Neural progenitor cell (in vitro differentiated cells): ENCODE data around the gene CENPH. TPM values are rescaled to one million over a fixed set of nuclear protein-coding genes. Genes with fewer than 3 reads are reported as not detected.

ENCODE experiments used
- DNase-seq: peaks from one replicate; pipeline ENCODE4 v3.0.0-alpha.2; 2016; ENCODE audit warnings: low spot score
- H2AFZ ChIP-seq: fragments of 200-600 bp; sonication (generic); replicated peaks from 2 replicates; pipeline ENCODE4 v1.6.1; 2016; ENCODE audit warnings: antibody characterized with exemption
- H3F3A ChIP-seq: fragments of 200-600 bp; sonication (generic); 2 replicates; pipeline ENCODE4 v1.6.1; 2016; ENCODE audit warnings: antibody characterized with exemption, low read depth
- H3K27ac ChIP-seq: fragments of 200-600 bp; sonication (generic); 2 replicates; pipeline ENCODE4 v1.5.1; 2016; ENCODE audit warnings: mild to moderate bottlenecking
- H3K27me3 ChIP-seq: fragments of 200-600 bp; sonication (generic); 2 replicates; pipeline ENCODE4 v1.6.1; 2016; ENCODE audit warnings: mild to moderate bottlenecking, moderate library complexity
- H3K36me3 ChIP-seq: fragments of 200-600 bp; sonication (generic); 2 replicates; pipeline ENCODE4 v1.5.1; 2016
- H3K4me1 ChIP-seq: fragments of 200-600 bp; sonication (generic); 2 replicates; pipeline ENCODE4 v1.6.1; 2016; ENCODE audit warnings: mixed run types
- H3K4me2 ChIP-seq: fragments of 200-600 bp; sonication (generic); 2 replicates; pipeline ENCODE4 v1.6.1; 2016
- H3K4me3 ChIP-seq: fragments of 200-600 bp; sonication (generic); 2 replicates; pipeline ENCODE4 v1.5.1; 2016
- H3K79me2 ChIP-seq: fragments of 200-600 bp; sonication (generic); 2 replicates; pipeline ENCODE4 v1.6.1; 2016; ENCODE audit warnings: low read depth
- H3K9ac ChIP-seq: fragments of 200-600 bp; sonication (generic); 2 replicates; pipeline ENCODE4 v1.6.1; 2016
- H3K9me3 ChIP-seq: fragments of 200-600 bp; sonication (generic); 2 replicates; pipeline ENCODE4 v1.5.1; 2016; ENCODE audit warnings: low read depth
- H4K20me1 ChIP-seq: fragments of 200-600 bp; sonication (generic); 2 replicates; pipeline ENCODE4 v1.6.1; 2016; ENCODE audit warnings: low read depth
- H3K27ac Mint-ChIP-seq: 3 replicates; pipeline ENCODE4 v1.8.0; 2021; ENCODE audit warnings: mixed read lengths
- H3K27me3 Mint-ChIP-seq: 2 replicates; pipeline ENCODE4 v1.8.0; 2022; ENCODE audit warnings: low read depth, mild to moderate bottlenecking, inconsistent platforms, moderate library complexity, mixed read lengths; ENCODE audit not compliant: insufficient read depth
- H3K36me3 Mint-ChIP-seq: 3 replicates; pipeline ENCODE4 v1.8.0; 2021; ENCODE audit warnings: mixed read lengths
- H3K4me1 Mint-ChIP-seq: 3 replicates; pipeline ENCODE4 v1.8.0; 2021; ENCODE audit warnings: mixed read lengths
- H3K4me3 Mint-ChIP-seq: 3 replicates; pipeline ENCODE4 v1.8.0; 2021; ENCODE audit warnings: mild to moderate bottlenecking, moderate library complexity, mixed read lengths
- H3K9me3 Mint-ChIP-seq: 3 replicates; pipeline ENCODE4 v1.8.0; 2020; ENCODE audit warnings: mixed read lengths
- CTCF ChIP-seq: fragments of 200-600 bp; sonication (generic); IDR thresholded peaks from 2 replicates; pipeline ENCODE4 v1.5.1; 2017; ENCODE audit warnings: antibody characterized with exemption, mild to moderate bottlenecking
- EZH2 ChIP-seq: fragments of 200-600 bp; sonication (generic); IDR thresholded peaks from 2 replicates; pipeline ENCODE4 v1.6.1; 2017; ENCODE audit warnings: antibody characterized with exemption, mild to moderate bottlenecking, moderate library complexity
- EZH2phosphoT487 ChIP-seq: fragments of 200-600 bp; sonication (generic); IDR thresholded peaks from 2 replicates; pipeline ENCODE4 v1.6.1; 2017; ENCODE audit warnings: antibody characterized with exemption
- total RNA-seq: library from RNA; depleted of rRNA; stranded (reverse); fragments of >200 nt; gene quantifications from 2 replicates; pipeline ENCODE4 v1.2.3, GENCODE V29; 2015; ENCODE audit warnings: low replicate concordance

The CENPH gene
- total RNA-seq, 1 donor from 2014 or later = 303 TPM

- H4K20me1 ChIP-seq = no peaks in the 10 kb centered on the region
- Mint-ChIP-seq H3K9me3 (no peaks in the 10 kb centered on the region), H3K4me3 (no peak overlapping the region), H3K27me3 (no peaks in the 10 kb centered on the region), H3K27ac (no peak overlapping the region), H3K36me3 (peaks cover 7% of the 10 kb centered on the region), H3K4me1 (no peaks in the 10 kb centered on the region)
- H3K9ac ChIP-seq = no peak overlapping the region
- no peaks in the 10 kb centered on the region for H3K9me3 ChIP-seq
- H3K4me3 ChIP-seq = no peak overlapping the region
- no peak overlapping the region for H3K4me2 ChIP-seq
- peaks cover 15% of the 10 kb centered on the region for H3K79me2 ChIP-seq
- H3K27me3 ChIP-seq = no peaks in the 10 kb centered on the region
- H3K27ac ChIP-seq = no peak overlapping the region
- DNase-seq = no peak
- H3K36me3 ChIP-seq = peaks cover 10% of the 10 kb centered on the region
- TF ChIP-seq EZH2phosphoT487 (no peak), EZH2 (no peak), CTCF (no peak)
- no peaks in the 10 kb centered on the region for H3K4me1 ChIP-seq
- no peak overlapping the region for H2AFZ ChIP-seq
- H3F3A ChIP-seq = no peaks in the 10 kb centered on the region
Observed at GRCh38 chr5:69225860-69226259, 36.5 kb downstream of the CENPH start.

GRCh38 chr5:69230181-69230580 is 40.8 kb downstream of the CENPH start:
- Histone ChIP-seq H3K27ac (no peak overlapping the region), H3K9me3 (no peaks in the 10 kb centered on the region), H3F3A (no peaks in the 10 kb centered on the region), H3K36me3 (peaks cover 10% of the 10 kb centered on the region), H3K4me3 (no peak overlapping the region), H3K4me2 (no peak overlapping the region), H4K20me1 (no peaks in the 10 kb centered on the region), H2AFZ (no peak overlapping the region), H3K9ac (no peak overlapping the region), H3K79me2 (peaks cover 5% of the 10 kb centered on the region), H3K4me1 (peaks cover 3% of the 10 kb centered on the region), H3K27me3 (no peaks in the 10 kb centered on the region)
- H3K27me3 Mint-ChIP-seq = no peaks in the 10 kb centered on the region
- no peak for DNase-seq
- no peak overlapping the region for H3K4me3 Mint-ChIP-seq
- peaks cover 8% of the 10 kb centered on the region for H3K4me1 Mint-ChIP-seq
- TF ChIP-seq EZH2 (no peak), EZH2phosphoT487 (no peak), CTCF (no peak)
- H3K27ac Mint-ChIP-seq = no peak overlapping the region
- no peaks in the 10 kb centered on the region for H3K9me3 Mint-ChIP-seq
- H3K36me3 Mint-ChIP-seq = peaks cover 4% of the 10 kb centered on the region

GRCh38 chr5:69231281-69231680 is 41.9 kb downstream of the CENPH start:
- no peaks in the 10 kb centered on the region for H3K9me3 Mint-ChIP-seq
- Histone ChIP-seq H2AFZ (no peak overlapping the region), H3K27me3 (no peaks in the 10 kb centered on the region)

More at GRCh38 chr5:69231281-69231680, 41.9 kb downstream of the CENPH start:
- no peak for TF ChIP-seq EZH2
- no peak for TF ChIP-seq CTCF
- TF ChIP-seq EZH2phosphoT487 = no peak
- H3K9ac ChIP-seq = no peak overlapping the region
- H3K36me3 ChIP-seq = peaks cover 10% of the 10 kb centered on the region
- H4K20me1 ChIP-seq = no peaks in the 10 kb centered on the region
- no peak overlapping the region for H3K27ac ChIP-seq
- H3F3A ChIP-seq = no peaks in the 10 kb centered on the region
- H3K36me3 Mint-ChIP-seq = peaks cover 4% of the 10 kb centered on the region
- H3K27me3 Mint-ChIP-seq = no peaks in the 10 kb centered on the region
- H3K4me1 Mint-ChIP-seq = peaks cover 15% of the 10 kb centered on the region
- H3K4me3 Mint-ChIP-seq = no peak overlapping the region
- no peak overlapping the region for H3K4me2 ChIP-seq
- no peak overlapping the region for H3K27ac Mint-ChIP-seq
- H3K9me3 ChIP-seq = no peaks in the 10 kb centered on the region
- peaks cover 9% of the 10 kb centered on the region for H3K4me1 ChIP-seq
- peaks cover 16% of the 10 kb centered on the region for H3K79me2 ChIP-seq
- DNase-seq = no peak
- no peak overlapping the region for H3K4me3 ChIP-seq
